ENCODE data around the gene RALBP1.

GRCh38 chr18:9577361-9577760 is 102.0 kb downstream of the RALBP1 start:
- TF ChIP-seq CTCF (IDR thresholded peaks at IDR 0.05 in 2 of 3, conservative IDR thresholded peaks at IDR 0.05 in 1 of 3; ENCODE audit: insufficient read depth in 2 of 3, low read depth in 1 of 3, low read length in 3 of 3) (no peak), MAX (CRISPR knock-in tag; IDR thresholded peaks at IDR 0.05) (no peak), YY1 (IDR thresholded peaks at IDR 0.05; ENCODE audit: borderline replicate concordance in 1 of 3, control insufficient read depth in 1 of 3, extremely low read depth in 1 of 3, insufficient read depth in 3 of 3, insufficient read length in 1 of 3, insufficient replicate concordance in 2 of 3, low read depth in 1 of 3, low read length in 2 of 3) (no peak), MYC (IDR thresholded peaks at IDR 0.05; ENCODE audit: low read depth, low read length) (no peak), MYC (CRISPR knock-in tag; IDR thresholded peaks at IDR 0.05; ENCODE audit: borderline replicate concordance, low read depth) (no peak), BACH1 (tag; IDR thresholded peaks at IDR 0.05) (no peak), UBTF (IDR thresholded peaks at IDR 0.05; ENCODE audit: borderline replicate concordance in 1 of 2, low read depth in 2 of 2, low read length in 2 of 2) (no peak), EZH2 (IDR thresholded peaks at IDR 0.05; ENCODE audit: borderline replicate concordance, low read depth, low read length) (no peak), ZNF395 (CRISPR knock-in tag; IDR thresholded peaks at IDR 0.05) (no peak), HDAC2 (IDR thresholded peaks at IDR 0.05) (no peak), ARID4B (CRISPR knock-in tag; IDR thresholded peaks at IDR 0.05) (no peak)

Data from K562 (cell line).